Transverse colon (tissue), 4 donors: ENCODE results near the gene ZNF385B. TPM values are rescaled to one million over a fixed set of nuclear protein-coding genes. Genes with fewer than 3 reads are reported as not detected.

Source experiments
- DNase-seq: peaks from one replicate; pipeline ENCODE4 v3.0.0-alpha.2; 2019
- H3K27ac ChIP-seq, 4 donors: fragments of 200-600 bp; sonication (generic); 2 replicates each; pipeline ENCODE4 v1.5.1; 2016 to 2018; ENCODE audit warnings: inconsistent platforms in 4 of 4
- H3K27me3 ChIP-seq: fragments of 200-600 bp; sonication (generic); 2 replicates; pipeline ENCODE4 v1.5.1; 2017; ENCODE audit warnings: inconsistent platforms
- H3K36me3 ChIP-seq, 4 donors: fragments of 200-600 bp; sonication (generic); 2 replicates each; pipeline ENCODE4 v1.5.1; 2017 to 2019; ENCODE audit warnings: inconsistent platforms in 4 of 4
- H3K4me1 ChIP-seq, 4 donors: fragments of 200-600 bp; sonication (generic); 2 replicates each; pipeline ENCODE4 v1.5.1; 2017 to 2020; ENCODE audit warnings: inconsistent platforms in 4 of 4
- H3K4me3 ChIP-seq, 4 donors: fragments of 200-600 bp; sonication (generic); 1 replicate in 1 of 4; 2 replicates in 3 of 4; pipeline versions ENCODE4 v1.5.1 to v1.6.1; 2017 to 2019; ENCODE audit warnings: inconsistent platforms in 4 of 4
- H3K9me3 ChIP-seq, 2 donors: fragments of 200-600 bp; sonication (generic); 2 replicates each; pipeline ENCODE4 v1.5.1; 2017 to 2019; ENCODE audit warnings: inconsistent platforms in 2 of 2
- EP300 ChIP-seq: sonication (generic); formaldehyde crosslinking; IDR thresholded peaks from one replicate; pipeline ENCODE4 v1.6.1; 2017; ENCODE audit warnings: antibody characterized with exemption, low read depth
- POLR2A ChIP-seq: fragments of 450-650 bp; IDR thresholded peaks from one replicate; pipeline ENCODE4 v1.6.1; 2016; ENCODE audit warnings: antibody characterized with exemption, mild to moderate bottlenecking, moderate library complexity
- POLR2AphosphoS5 ChIP-seq, 3 donors: sonication (generic); formaldehyde crosslinking; IDR thresholded peaks; one replicate each; pipeline ENCODE4 v1.6.1; 2016; ENCODE audit warnings: antibody characterized with exemption in 3 of 3
- WGBS, 2 donors: methylation state at CpG; one replicate each; pipeline ENCODE4 v1.1.5; 2018; ENCODE audit warnings: low coverage in 1 of 2; 5-methylcytosine and 5-hydroxymethylcytosine counted together
- in situ Hi-C, 4 donors: fragments of 200-750 bp; cut with MboI; loops; one replicate each; pipeline versions ENCODE4 v1.15.0 to v1.15.1; 2017; ENCODE audit warnings: low sequenced_read_pairs in 3 of 4, low pct_ligation_motif_present in 1 of 4, low pct_unique_long_range_greater_than_20kb in 1 of 4
- intact Hi-C: fragments of 100-400 bp; cut with DNase I; formaldehyde crosslinking; loops from one replicate; pipeline ENCODE4 v1.15.1; 2023; ENCODE audit warnings: low total_unique reads
- total RNA-seq, 4 donors: library from RNA; depleted of rRNA; stranded (reverse); fragments of >200 nt; gene quantifications; one replicate each; pipeline ENCODE4 v1.1.0, GENCODE V29; 2016
- TF ChIP-seq, protein P1 (sequence below), 5 experiments: fragments of 200-600 bp in 3 of 5; fragments of 450-650 bp in 2 of 5; sonication (generic) in 3 of 5; IDR thresholded peaks; 1 replicate in 2 of 5; 2 replicates in 3 of 5; pipeline ENCODE4 v1.5.1; 2016 to 2017; ENCODE audit warnings: antibody characterized with exemption in 5 of 5, inconsistent platforms in 3 of 5, mild to moderate bottlenecking in 2 of 5, moderate library complexity in 1 of 5

Gene ZNF385B
- total RNA-seq, 4 donors from 2014 or later = 1.2 to 6.0 (median 2.4) TPM

DNA sequence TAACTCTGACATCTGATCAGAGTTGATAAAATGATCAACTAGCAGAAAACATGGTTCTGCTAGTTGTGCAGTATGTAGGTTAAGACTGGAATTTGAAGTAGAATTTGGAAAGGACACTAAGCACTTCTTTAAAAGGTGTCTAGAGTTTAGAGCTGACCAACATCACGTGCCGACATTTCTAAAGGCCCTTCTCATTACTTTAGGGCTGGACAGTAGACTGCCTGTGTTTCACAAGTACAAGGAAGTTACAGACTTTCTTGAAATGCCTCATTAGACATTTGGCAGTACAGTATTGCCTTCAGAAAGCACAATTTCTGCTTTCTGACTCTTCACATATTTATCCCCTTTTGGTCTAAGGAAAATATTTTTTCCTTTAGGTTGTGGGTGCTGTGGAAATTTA lies 255.3 kb downstream of the ZNF385B start:
- Histone ChIP-seq H3K27me3 (no peaks in the 10 kb centered on the region), H3K9me3 (no peaks in the 10 kb centered on the region), H3K4me3 (no peak overlapping the region), H3K27ac (no peak overlapping the region), H3K36me3 (no peaks in the 10 kb centered on the region), H3K4me1 (no peaks in the 10 kb centered on the region)
- TF ChIP-seq POLR2A = no peak
- TF ChIP-seq, protein P1, sequence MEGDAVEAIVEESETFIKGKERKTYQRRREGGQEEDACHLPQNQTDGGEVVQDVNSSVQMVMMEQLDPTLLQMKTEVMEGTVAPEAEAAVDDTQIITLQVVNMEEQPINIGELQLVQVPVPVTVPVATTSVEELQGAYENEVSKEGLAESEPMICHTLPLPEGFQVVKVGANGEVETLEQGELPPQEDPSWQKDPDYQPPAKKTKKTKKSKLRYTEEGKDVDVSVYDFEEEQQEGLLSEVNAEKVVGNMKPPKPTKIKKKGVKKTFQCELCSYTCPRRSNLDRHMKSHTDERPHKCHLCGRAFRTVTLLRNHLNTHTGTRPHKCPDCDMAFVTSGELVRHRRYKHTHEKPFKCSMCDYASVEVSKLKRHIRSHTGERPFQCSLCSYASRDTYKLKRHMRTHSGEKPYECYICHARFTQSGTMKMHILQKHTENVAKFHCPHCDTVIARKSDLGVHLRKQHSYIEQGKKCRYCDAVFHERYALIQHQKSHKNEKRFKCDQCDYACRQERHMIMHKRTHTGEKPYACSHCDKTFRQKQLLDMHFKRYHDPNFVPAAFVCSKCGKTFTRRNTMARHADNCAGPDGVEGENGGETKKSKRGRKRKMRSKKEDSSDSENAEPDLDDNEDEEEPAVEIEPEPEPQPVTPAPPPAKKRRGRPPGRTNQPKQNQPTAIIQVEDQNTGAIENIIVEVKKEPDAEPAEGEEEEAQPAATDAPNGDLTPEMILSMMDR (IDR thresholded peaks at IDR 0.05) = no peak
- no peak for DNase-seq
- in situ Hi-C loops = no loop called here
- WGBS, 2 donors = 85 to 100% methylated on average over 2 of the region's 2 CpGs
- intact Hi-C loops = no loop called here

- in situ Hi-C loops (no loop called here), intact Hi-C loops (no loop called here)
- no peak for DNase-seq
- 81 to 85% methylated on average over 2 of the region's 2 CpGs for WGBS, 2 donors
- no peak for TF ChIP-seq POLR2AphosphoS5 (IDR thresholded peaks at IDR 0.05)
- no peak for TF ChIP-seq POLR2A
- no peak for TF ChIP-seq EP300
- TF ChIP-seq, protein P1 (IDR thresholded peaks at IDR 0.05) = no peak
- H3K27me3 ChIP-seq = no peaks in the 10 kb centered on the region
- no peaks in the 10 kb centered on the region for H3K36me3 ChIP-seq
- no peak overlapping the region for H3K4me3 ChIP-seq
- H3K9me3 ChIP-seq = no peaks in the 10 kb centered on the region
- no peak overlapping the region for H3K27ac ChIP-seq
- no peaks in the 10 kb centered on the region for H3K4me1 ChIP-seq
Measured at GRCh38 chr2:179605341-179605740, 256.1 kb downstream of the ZNF385B start.

GRCh38 chr2:179604598-179604997 lies 256.8 kb downstream of the ZNF385B start:
- Histone ChIP-seq H3K9me3 (no peaks in the 10 kb centered on the region), H3K27me3 (no peaks in the 10 kb centered on the region), H3K36me3 (no peaks in the 10 kb centered on the region), H3K4me3 (no peak overlapping the region), H3K27ac (no peak overlapping the region), H3K4me1 (no peaks in the 10 kb centered on the region)
- TF ChIP-seq EP300 (no peak), POLR2AphosphoS5 (IDR thresholded peaks at IDR 0.05) (no peak), POLR2A (no peak)
- TF ChIP-seq, protein P1 (IDR thresholded peaks at IDR 0.05) = no peak
- in situ Hi-C loops (no loop called here), intact Hi-C loops (no loop called here)
- no peak for DNase-seq

DNA sequence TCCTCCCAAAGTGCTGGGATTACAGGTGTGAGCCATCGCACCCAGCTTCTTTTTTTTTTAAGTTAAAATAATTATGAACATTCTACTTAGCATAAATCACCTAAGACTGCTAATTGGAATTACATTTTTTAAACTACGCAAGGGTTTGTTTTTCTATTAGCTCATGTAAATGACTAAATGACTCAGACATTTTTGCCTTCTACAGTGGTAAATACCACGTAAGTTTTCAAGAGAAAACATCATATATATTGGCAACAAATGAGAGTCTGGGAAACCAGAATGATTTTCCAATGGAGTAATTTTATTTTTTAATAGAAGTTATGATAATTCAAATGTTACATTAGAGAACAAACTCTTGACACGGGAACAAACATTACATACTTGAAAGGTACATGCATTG lies 259.0 kb downstream of the ZNF385B start:
- WGBS, 2 donors = 80 to 87% methylated on average over 4 of the region's 4 CpGs
- H3K9me3 ChIP-seq = no peaks in the 10 kb centered on the region
- DNase-seq = no peak
- no peaks in the 10 kb centered on the region for H3K27me3 ChIP-seq
- H3K36me3 ChIP-seq = no peaks in the 10 kb centered on the region
- no peaks in the 10 kb centered on the region for H3K4me1 ChIP-seq
- no peak overlapping the region for H3K27ac ChIP-seq
- TF ChIP-seq, protein P1 (IDR thresholded peaks at IDR 0.05) = no peak
- TF ChIP-seq POLR2AphosphoS5 (IDR thresholded peaks at IDR 0.05) (no peak), POLR2A (no peak), EP300 (no peak)
- in situ Hi-C loops (no loop called here), intact Hi-C loops (no loop called here)
- H3K4me3 ChIP-seq = no peak overlapping the region
